ENCODE data around the gene CCDC196. TPM values are rescaled to one million over a fixed set of nuclear protein-coding genes. Genes with fewer than 3 reads are reported as not detected.
"Not testable (repeated sequence)": the region's sequence is repeated elsewhere in the genome, so short reads cannot be mapped to it uniquely, and the experiment has no call there.

The CCDC196 gene
- total RNA-seq, 1 donor = not detected

DNA sequence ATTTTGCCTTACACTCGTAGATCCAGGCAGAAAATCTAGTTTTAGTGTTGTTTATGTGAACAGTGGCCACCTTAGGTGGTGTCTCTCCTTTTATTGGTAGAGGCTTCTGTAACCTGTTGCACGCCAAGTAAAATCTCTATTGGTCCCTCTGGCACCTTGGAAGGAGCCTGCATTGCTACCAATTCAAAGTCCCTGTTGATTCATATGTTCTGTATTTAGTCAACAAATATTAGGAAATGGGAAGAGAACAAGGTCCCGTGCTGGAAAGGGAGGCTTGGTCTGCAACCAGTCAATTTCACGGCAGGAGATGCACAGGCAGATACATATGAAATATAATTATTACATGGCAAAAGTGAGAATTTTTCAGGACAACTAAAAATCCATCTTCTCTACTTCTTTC, 15.4 kb downstream of the CCDC196 start:
- TF ChIP-seq, protein P1, sequence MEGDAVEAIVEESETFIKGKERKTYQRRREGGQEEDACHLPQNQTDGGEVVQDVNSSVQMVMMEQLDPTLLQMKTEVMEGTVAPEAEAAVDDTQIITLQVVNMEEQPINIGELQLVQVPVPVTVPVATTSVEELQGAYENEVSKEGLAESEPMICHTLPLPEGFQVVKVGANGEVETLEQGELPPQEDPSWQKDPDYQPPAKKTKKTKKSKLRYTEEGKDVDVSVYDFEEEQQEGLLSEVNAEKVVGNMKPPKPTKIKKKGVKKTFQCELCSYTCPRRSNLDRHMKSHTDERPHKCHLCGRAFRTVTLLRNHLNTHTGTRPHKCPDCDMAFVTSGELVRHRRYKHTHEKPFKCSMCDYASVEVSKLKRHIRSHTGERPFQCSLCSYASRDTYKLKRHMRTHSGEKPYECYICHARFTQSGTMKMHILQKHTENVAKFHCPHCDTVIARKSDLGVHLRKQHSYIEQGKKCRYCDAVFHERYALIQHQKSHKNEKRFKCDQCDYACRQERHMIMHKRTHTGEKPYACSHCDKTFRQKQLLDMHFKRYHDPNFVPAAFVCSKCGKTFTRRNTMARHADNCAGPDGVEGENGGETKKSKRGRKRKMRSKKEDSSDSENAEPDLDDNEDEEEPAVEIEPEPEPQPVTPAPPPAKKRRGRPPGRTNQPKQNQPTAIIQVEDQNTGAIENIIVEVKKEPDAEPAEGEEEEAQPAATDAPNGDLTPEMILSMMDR (IDR thresholded peaks at IDR 0.05; ENCODE audit: insufficient read depth, low read length) = no peak
- DNase-seq (ENCODE audit: low read depth) = no peak
- no peak overlapping the region for H3K4me3 ChIP-seq (ENCODE audit: low read depth, low read length)

DNA sequence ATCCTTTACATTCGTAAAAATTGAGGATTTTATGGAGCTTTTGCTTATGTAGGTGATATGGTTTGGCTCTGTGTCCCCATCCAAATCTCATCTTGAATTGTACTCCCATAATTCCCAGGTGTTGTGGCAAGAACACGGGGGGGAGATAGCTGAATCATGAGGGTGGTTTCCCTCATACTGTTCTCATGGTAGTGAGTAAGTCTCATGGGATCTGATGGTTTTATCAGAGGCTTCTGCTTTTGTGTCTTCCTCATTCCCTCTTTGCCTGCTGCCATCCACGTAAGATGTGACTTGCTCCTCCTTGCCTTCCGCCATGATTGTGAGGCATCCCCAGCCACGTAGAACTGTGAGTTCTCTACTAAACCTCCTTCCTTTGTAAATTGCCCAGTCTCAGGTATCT, 16.7 kb downstream of the CCDC196 start:
- H3K4me3 ChIP-seq (ENCODE audit: low read depth, low read length); DNase-seq (ENCODE audit: low read depth): not testable (repeated sequence)

DNA sequence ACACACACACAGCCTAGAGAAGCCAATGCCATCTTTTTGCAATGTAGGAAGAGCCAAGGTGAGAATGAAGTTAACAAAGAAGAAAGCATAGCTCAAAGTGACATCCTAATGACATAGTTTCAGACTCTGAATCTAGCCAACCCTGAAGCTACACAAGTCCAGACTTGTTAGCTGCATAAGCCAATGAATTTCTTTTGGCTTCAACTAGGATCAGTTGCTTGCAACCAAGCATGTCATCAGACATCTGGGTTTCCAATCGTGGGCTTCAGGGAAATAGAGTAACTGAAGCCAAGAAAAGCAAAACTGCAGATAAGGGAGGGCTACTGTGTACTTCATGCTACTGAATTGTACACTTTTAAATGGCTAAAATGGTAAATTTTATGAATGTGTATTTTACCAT, 17.4 kb downstream of the CCDC196 start:
- TF ChIP-seq, protein P1 (IDR thresholded peaks at IDR 0.05; ENCODE audit: insufficient read depth, low read length) = no peak
- H3K4me3 ChIP-seq (ENCODE audit: low read depth, low read length) = no peak overlapping the region
- peak; percentile 76 for DNase-seq (ENCODE audit: low read depth)

DNA sequence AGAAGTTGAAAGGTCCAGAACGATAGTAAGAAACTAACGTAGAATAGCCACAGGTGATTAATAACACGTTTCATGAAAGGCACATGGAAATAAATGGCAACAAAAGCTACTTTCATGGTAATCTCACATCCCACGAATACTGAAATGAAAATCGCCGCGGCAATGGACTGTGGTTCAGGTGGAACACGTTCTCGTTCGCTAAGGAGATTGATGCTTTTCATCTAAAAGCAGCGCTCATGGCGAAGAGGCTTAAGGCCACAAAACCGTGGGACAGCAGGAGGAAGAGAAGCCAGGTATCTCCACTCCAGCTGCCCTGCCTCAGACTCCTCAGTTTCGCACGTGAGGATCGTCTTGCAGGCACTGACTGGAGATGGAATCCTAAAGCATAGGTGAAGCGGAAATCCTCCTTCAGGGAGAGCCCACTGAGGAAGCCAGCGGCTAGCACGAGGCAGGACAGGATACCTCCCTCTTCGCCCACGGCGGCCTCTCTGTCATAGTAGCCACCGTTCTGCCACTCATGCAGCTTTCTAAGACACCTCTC, 21.1 kb downstream of the CCDC196 start:
- H3K4me3 ChIP-seq (ENCODE audit: low read depth, low read length) = peak overlapping the region; percentile 96
- no peak for DNase-seq (ENCODE audit: low read depth)
- TF ChIP-seq, protein P1 (IDR thresholded peaks at IDR 0.05; ENCODE audit: insufficient read depth, low read length) = no peak

DNA sequence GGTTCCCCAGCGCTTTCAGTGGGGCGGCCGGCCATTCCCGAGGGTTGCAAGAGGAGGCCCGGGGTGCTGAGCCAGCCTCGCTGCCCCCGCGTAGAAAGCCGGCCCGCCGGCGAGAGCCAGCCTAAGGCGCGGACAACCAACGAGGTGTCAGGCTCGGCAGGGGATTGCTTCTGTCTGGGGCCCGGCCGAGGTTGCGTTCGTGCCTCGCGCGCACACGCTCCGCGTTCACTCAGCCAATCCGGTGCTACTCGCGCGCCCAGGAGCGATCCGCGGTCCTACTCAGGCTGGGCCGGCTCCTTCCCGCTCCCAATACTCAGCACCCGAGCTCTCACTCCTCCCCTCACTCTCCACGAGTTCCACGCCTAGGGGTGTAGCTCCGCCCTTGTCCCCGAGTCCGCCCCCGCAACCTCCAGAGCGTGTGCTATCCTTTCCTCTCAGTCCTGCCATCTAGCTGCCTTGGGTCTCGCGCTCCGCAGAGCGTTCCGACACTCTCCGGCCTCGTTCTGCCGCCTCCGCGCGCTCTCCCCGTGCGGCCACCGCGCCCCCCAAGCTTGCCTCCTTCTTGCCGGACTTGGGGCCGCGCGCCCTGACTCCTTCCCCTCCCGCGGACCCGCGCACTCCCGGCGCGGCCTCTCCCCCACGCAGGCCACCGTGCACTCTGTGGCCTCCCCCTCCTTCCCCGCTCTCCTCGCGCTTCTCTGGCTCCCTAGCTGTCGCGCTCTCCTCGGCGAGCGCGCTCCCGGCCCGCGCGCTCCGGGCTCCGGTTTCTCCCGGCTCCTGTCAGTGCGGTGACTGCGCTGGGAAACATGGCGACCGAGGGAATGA, 21.8 kb downstream of the CCDC196 start, which contains the start of gene GPHN:
TSS of gene GPHN (plus strand) at position 426 of the 825 bp plus-strand sequence.
- DNase-seq (ENCODE audit: low read depth) = peak; percentile 96
- TF ChIP-seq, protein P1 (IDR thresholded peaks at IDR 0.05; ENCODE audit: insufficient read depth, low read length) = peak; percentile 48
- peak within 1 kb of the TSS; percentile 96 for H3K4me3 ChIP-seq (ENCODE audit: low read depth, low read length)

DNA sequence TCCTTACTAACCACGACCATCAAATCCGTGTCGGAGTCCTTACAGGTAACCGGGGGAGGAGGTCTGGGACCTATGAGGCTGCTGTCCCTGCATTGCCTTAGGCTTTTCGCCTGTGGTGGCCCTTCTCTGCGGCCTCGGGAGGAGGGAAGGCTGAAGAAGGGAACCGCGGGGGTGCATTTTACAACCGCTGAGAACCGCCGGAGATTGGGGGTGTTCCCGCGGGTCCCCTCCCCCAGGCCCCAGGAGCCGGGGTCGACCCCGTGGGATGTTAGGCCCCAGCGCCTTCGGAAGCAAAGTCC, 22.3 kb downstream of the CCDC196 start:
- H3K4me3 ChIP-seq (ENCODE audit: low read depth, low read length) = peak overlapping the region; percentile 96
- TF ChIP-seq, protein P1 (IDR thresholded peaks at IDR 0.05; ENCODE audit: insufficient read depth, low read length) = no peak
- DNase-seq (ENCODE audit: low read depth) = no peak

DNA sequence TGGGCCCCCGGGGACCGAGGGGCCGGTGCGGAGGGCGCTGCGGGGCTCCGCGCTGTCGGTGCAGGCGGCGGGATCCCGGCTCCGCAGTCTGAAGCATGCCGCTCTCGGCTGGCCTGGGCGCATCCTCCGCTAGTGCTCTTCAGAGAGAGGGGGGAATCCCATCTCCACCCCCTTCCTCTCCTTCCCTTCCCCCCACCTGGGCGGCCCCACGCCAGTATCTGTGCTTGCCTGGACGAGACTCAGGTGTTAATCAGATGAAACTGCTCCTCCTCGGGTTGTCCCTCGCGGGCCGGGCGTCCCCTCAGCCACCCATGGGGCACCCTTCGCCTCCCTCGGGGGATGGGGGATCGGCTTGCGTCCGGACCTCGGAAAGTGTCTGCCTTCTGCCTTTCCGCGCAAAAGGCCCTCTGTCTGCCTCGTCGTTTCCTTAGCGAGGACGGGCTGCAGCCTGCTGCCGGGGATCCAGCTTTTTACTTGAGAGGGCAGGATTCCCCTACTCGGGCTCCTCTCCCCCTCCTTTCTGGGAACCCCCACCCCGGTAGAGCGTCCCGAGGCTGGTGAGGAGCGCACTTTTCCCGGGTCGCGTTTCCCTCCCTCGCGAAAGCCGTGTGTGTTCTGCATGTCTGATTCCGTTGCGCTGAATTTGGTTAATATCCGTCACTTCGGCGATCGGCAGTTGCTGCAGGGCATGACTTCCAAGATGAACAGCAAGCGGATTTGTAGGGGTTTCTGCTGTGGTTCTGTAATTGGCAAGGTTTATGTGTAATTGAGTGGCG, 22.9 kb downstream of the CCDC196 start:
- TF ChIP-seq, protein P1 (IDR thresholded peaks at IDR 0.05; ENCODE audit: insufficient read depth, low read length) = no peak
- peak overlapping the region; percentile 96 for H3K4me3 ChIP-seq (ENCODE audit: low read depth, low read length)
- peak; percentile 39 for DNase-seq (ENCODE audit: low read depth)
